OCI-LY7 (cell line): ENCODE results near the gene RALGAPA2.

Source experiments
- CTCF ChIP-seq: fragments of 200-600 bp; sonication (generic); conservative IDR thresholded peaks from 2 replicates; pipeline ENCODE4 v1.5.1; 2014; ENCODE audit warnings: mild to moderate bottlenecking, antibody characterized with exemption, low read length, moderate library complexity, mixed read lengths
- EZH2phosphoT487 ChIP-seq: fragments of 200-600 bp; sonication (generic); IDR thresholded peaks from 2 replicates; pipeline ENCODE4 v1.6.1; 2018; ENCODE audit warnings: low read depth, borderline replicate concordance, mild to moderate bottlenecking, mixed run types, antibody characterized with exemption, low read length, moderate library complexity, mixed read lengths

GRCh38 chr20:20426655-20426907 is 285.9 kb downstream of the RALGAPA2 start:
- TF ChIP-seq CTCF (no peak), EZH2phosphoT487 (no peak)
